H9 (cell line): Measurements from ENCODE around the gene MED13L. TPM values are rescaled to one million over a fixed set of nuclear protein-coding genes. Genes with fewer than 3 reads are reported as not detected.

ENCODE experiments used
- DNase-seq: peaks from one replicate; pipeline ENCODE4 v3.0.0-alpha.2; 2017
- H2AFZ ChIP-seq: one replicate; pipeline ENCODE4 v1.6.1; 2013; ENCODE audit warnings: mild to moderate bottlenecking, low read length, control low read depth, moderate library complexity
- H2AK5ac ChIP-seq: 2 replicates; pipeline ENCODE4 v1.6.1; 2013; ENCODE audit warnings: low read length, control low read depth, mixed read lengths; ENCODE audit not compliant: insufficient read length
- H2BK120ac ChIP-seq: one replicate; pipeline ENCODE4 v1.6.1; 2013; ENCODE audit warnings: low read depth, mild to moderate bottlenecking, low read length, control low read depth, inconsistent platforms; ENCODE audit not compliant: poor library complexity, severe bottlenecking
- H2BK12ac ChIP-seq: 2 replicates; pipeline ENCODE4 v1.6.1; 2013; ENCODE audit warnings: low read length, control low read depth, mixed read lengths, low read depth; ENCODE audit not compliant: insufficient read length
- H2BK15ac ChIP-seq: 2 replicates; pipeline ENCODE4 v1.6.1; 2013; ENCODE audit warnings: low read depth, low read length, control low read depth
- H2BK20ac ChIP-seq: one replicate; pipeline ENCODE4 v1.6.1; 2013; ENCODE audit warnings: low read depth, mild to moderate bottlenecking, low read length, control low read depth, inconsistent platforms; ENCODE audit not compliant: poor library complexity, severe bottlenecking
- H2BK5ac ChIP-seq: 2 replicates; pipeline ENCODE4 v1.6.1; 2013; ENCODE audit warnings: low read length, control low read depth, mixed read lengths; ENCODE audit not compliant: insufficient read length
- H3K14ac ChIP-seq: 2 replicates; pipeline ENCODE4 v1.6.1; 2013; ENCODE audit warnings: low read length, control low read depth; ENCODE audit not compliant: insufficient read depth
- H3K18ac ChIP-seq: 2 replicates; pipeline ENCODE4 v1.6.1; 2013; ENCODE audit warnings: low read depth, mild to moderate bottlenecking, mixed read lengths, low read length, control low read depth; ENCODE audit not compliant: insufficient read length
- H3K23ac ChIP-seq: 2 replicates; pipeline ENCODE4 v1.6.1; 2013; ENCODE audit warnings: low read length, control low read depth, mixed read lengths, low read depth; ENCODE audit not compliant: insufficient read length
- H3K23me2 ChIP-seq: 2 replicates; pipeline ENCODE4 v1.6.1; 2013; ENCODE audit warnings: low read depth, mild to moderate bottlenecking, mixed read lengths, low read length, control low read depth; ENCODE audit not compliant: insufficient read length, poor library complexity, severe bottlenecking
- H3K27ac ChIP-seq: 2 replicates; pipeline ENCODE4 v1.5.1; 2013; ENCODE audit warnings: low read length, control low read depth, mixed read lengths, low read depth; ENCODE audit not compliant: insufficient read length
- H3K27me3 ChIP-seq: 2 replicates; pipeline ENCODE4 v1.6.1; 2013; ENCODE audit warnings: low read length, control low read depth, inconsistent platforms; ENCODE audit not compliant: insufficient read depth
- H3K4ac ChIP-seq: 2 replicates; pipeline ENCODE4 v1.6.1; 2013; ENCODE audit warnings: low read depth, mild to moderate bottlenecking, control low read depth, inconsistent platforms, low read length, moderate library complexity
- H3K4me1 ChIP-seq: 2 replicates; pipeline ENCODE4 v1.6.1; 2013; ENCODE audit warnings: low read length, control low read depth, inconsistent platforms; ENCODE audit not compliant: insufficient read depth
- H3K4me2 ChIP-seq: 2 replicates; pipeline ENCODE4 v1.6.1; 2013; ENCODE audit warnings: low read length, control low read depth, mixed read lengths; ENCODE audit not compliant: insufficient read length, insufficient read depth
- H3K56ac ChIP-seq: 2 replicates; pipeline ENCODE4 v1.6.1; 2013; ENCODE audit warnings: low read depth, mild to moderate bottlenecking, mixed read lengths, low read length, control low read depth; ENCODE audit not compliant: insufficient read length
- H3K79me1 ChIP-seq: 2 replicates; pipeline ENCODE4 v1.6.1; 2013; ENCODE audit warnings: low read depth, mild to moderate bottlenecking, moderate library complexity, low read length, control low read depth, inconsistent platforms; ENCODE audit not compliant: insufficient read depth, poor library complexity, severe bottlenecking
- H3K79me2 ChIP-seq: 2 replicates; pipeline ENCODE4 v1.6.1; 2013; ENCODE audit warnings: low read length, control low read depth, inconsistent platforms; ENCODE audit not compliant: insufficient read depth
- H3K9ac ChIP-seq: 2 replicates; pipeline ENCODE4 v1.6.1; 2013; ENCODE audit warnings: low read length, control low read depth, mixed read lengths; ENCODE audit not compliant: insufficient read length; ENCODE audit errors: extremely low read depth
- H3K9me3 ChIP-seq: one replicate; pipeline ENCODE4 v1.6.1; 2013; ENCODE audit warnings: low read depth, low read length, inconsistent platforms; ENCODE audit not compliant: control insufficient read depth
- H3T11ph ChIP-seq: one replicate; pipeline ENCODE4 v1.6.1; 2013; ENCODE audit warnings: mild to moderate bottlenecking, low read length, control low read depth, inconsistent platforms
- H4K20me1 ChIP-seq: one replicate; pipeline ENCODE4 v1.6.1; 2013; ENCODE audit not compliant: control insufficient read depth, insufficient read length, insufficient read depth
- H4K5ac ChIP-seq: 2 replicates; pipeline ENCODE4 v1.6.1; 2013; ENCODE audit warnings: low read depth, mild to moderate bottlenecking, mixed read lengths, low read length, control low read depth; ENCODE audit not compliant: insufficient read length
- H4K8ac ChIP-seq: replicated peaks from 2 replicates; pipeline ENCODE4 v1.6.1; 2013; ENCODE audit warnings: low read length, control low read depth, mixed read lengths, low read depth; ENCODE audit not compliant: insufficient read length
- H4K91ac ChIP-seq: 2 replicates; pipeline ENCODE4 v1.6.1; 2013; ENCODE audit warnings: low read depth, mild to moderate bottlenecking, moderate library complexity, mixed read lengths, low read length, control low read depth; ENCODE audit not compliant: insufficient read length
- H3K27ac Mint-ChIP-seq, 3 experiments: 2 replicates in 2 of 3; 3 replicates in 1 of 3; pipeline ENCODE4 v1.8.0; 2020 to 2021; ENCODE audit warnings: mixed read lengths in 3 of 3, mild to moderate bottlenecking in 1 of 3, moderate library complexity in 1 of 3
- H3K27me3 Mint-ChIP-seq: 2 replicates; pipeline ENCODE4 v1.8.0; 2021; ENCODE audit warnings: low read depth, mild to moderate bottlenecking, moderate library complexity, mixed read lengths
- H3K36me3 Mint-ChIP-seq, 3 experiments: 2 replicates in 2 of 3; 3 replicates in 1 of 3; pipeline ENCODE4 v1.8.0; 2020 to 2021; ENCODE audit warnings: low read depth in 3 of 3, mixed read lengths in 3 of 3; ENCODE audit not compliant: insufficient read depth in 1 of 3
- H3K4me1 Mint-ChIP-seq, 2 experiments: 2 replicates each; pipeline ENCODE4 v1.8.0; 2020; ENCODE audit warnings: mixed read lengths in 2 of 2
- H3K4me3 Mint-ChIP-seq, 2 experiments: 2 replicates in 1 of 2; 3 replicates in 1 of 2; pipeline ENCODE4 v1.8.0; 2020 to 2021; ENCODE audit warnings: mild to moderate bottlenecking in 2 of 2, mixed read lengths in 2 of 2, moderate library complexity in 1 of 2
- H3K9me3 Mint-ChIP-seq, 2 experiments: 2 replicates in 1 of 2; 3 replicates in 1 of 2; pipeline ENCODE4 v1.8.0; 2020; ENCODE audit warnings: mild to moderate bottlenecking in 2 of 2, mixed read lengths in 2 of 2, moderate library complexity in 1 of 2
- CTCF ChIP-seq: fragments of 200-600 bp; sonication (generic); conservative IDR thresholded peaks from 3 replicates; pipeline ENCODE4 v1.8.0; 2021; ENCODE audit warnings: antibody characterized with exemption, mild to moderate bottlenecking
- WGBS: extraction: QIAGEN DNeasy Blood & Tissue Kit; methylation state at CpG from one replicate; pipeline ENCODE4 v1.1.7; 2013; ENCODE audit warnings: missing lambda C conversion rate, low lambda C conversion rate, mixed read lengths; ENCODE audit not compliant: insufficient read length; ENCODE audit errors: extremely low coverage; 5-methylcytosine and 5-hydroxymethylcytosine counted together
- total RNA-seq: library from RNA; stranded (reverse); gene quantifications from 2 replicates; pipeline ENCODE4 v1.2.1, GENCODE V29; 2021

Gene MED13L
- total RNA-seq, 1 experiment from 2014 or later, result 52.4 TPM

GRCh38 chr12:116210762-116211161 is 66.7 kb downstream of the MED13L start:
- no peak overlapping the region for H2BK120ac ChIP-seq
- H3K56ac ChIP-seq, result no peak overlapping the region
- H2BK15ac ChIP-seq, result no peak overlapping the region
- no peaks in the 10 kb centered on the region for H3K23me2 ChIP-seq
- H3K4me1 ChIP-seq, result peaks cover 5% of the 10 kb centered on the region; the same call in 1 of the 2 replicates
- H3K18ac ChIP-seq, result no peak overlapping the region
- no peak overlapping the region for H2AK5ac ChIP-seq
- H3K79me2 ChIP-seq, result peaks cover 11% of the 10 kb centered on the region; the same call in 1 of the 2 replicates
- no peak overlapping the region for H2BK20ac ChIP-seq
- no peak for DNase-seq
- H3K4me2 ChIP-seq, result no peak overlapping the region
- no peak overlapping the region for H2BK12ac ChIP-seq
- H4K5ac ChIP-seq, result no peak overlapping the region
- TF ChIP-seq CTCF, result no peak
- H4K91ac ChIP-seq, result no peak overlapping the region
- Mint-ChIP-seq H3K4me1 (peaks cover 39 to 60% of the 10 kb centered on the region in 2 experiments), H3K27ac (peak overlapping the region in 1 of 3 experiments; percentile 44; a peak in 3 of 7 replicates), H3K27me3 (no peaks in the 10 kb centered on the region), H3K9me3 (no peaks in the 10 kb centered on the region), H3K4me3 (no peak overlapping the region), H3K36me3 (no peaks in the 10 kb centered on the region)
- no peak overlapping the region for H3K23ac ChIP-seq
- H3K9ac ChIP-seq, result no peak overlapping the region
- H4K20me1 ChIP-seq, result no peaks in the 10 kb centered on the region
- no peak overlapping the region for H2AFZ ChIP-seq
- no peak overlapping the region for H3K4ac ChIP-seq
- H2BK5ac ChIP-seq, result no peak overlapping the region
- no peak overlapping the region for H3K27ac ChIP-seq
- H3K79me1 ChIP-seq, result peaks cover 7% of the 10 kb centered on the region
- no peak overlapping the region for H3T11ph ChIP-seq
- no peaks in the 10 kb centered on the region for H3K27me3 ChIP-seq
- WGBS, result no CpG with 5 or more reads among the region's 4 CpGs
- no peaks in the 10 kb centered on the region for H3K9me3 ChIP-seq
- no peak overlapping the region for H3K14ac ChIP-seq
- no peak overlapping the region for H4K8ac ChIP-seq
